Activated naive CD4-positive, alpha-beta T cell treated with anti-CD3 and anti-CD28 coated beads, Interleukin-2, amount 50 U/mL, for 16 hours (primary cell): ENCODE data around the gene HOXA1.
"Not testable (repeated sequence)": the region's sequence is repeated elsewhere in the genome, so short reads cannot be mapped to it uniquely, and the experiment has no call there.

Experiments
- DNase-seq: peaks from one replicate; pipeline ENCODE4 v3.0.0-alpha.2; 2020

HOXA1 gene

DNA sequence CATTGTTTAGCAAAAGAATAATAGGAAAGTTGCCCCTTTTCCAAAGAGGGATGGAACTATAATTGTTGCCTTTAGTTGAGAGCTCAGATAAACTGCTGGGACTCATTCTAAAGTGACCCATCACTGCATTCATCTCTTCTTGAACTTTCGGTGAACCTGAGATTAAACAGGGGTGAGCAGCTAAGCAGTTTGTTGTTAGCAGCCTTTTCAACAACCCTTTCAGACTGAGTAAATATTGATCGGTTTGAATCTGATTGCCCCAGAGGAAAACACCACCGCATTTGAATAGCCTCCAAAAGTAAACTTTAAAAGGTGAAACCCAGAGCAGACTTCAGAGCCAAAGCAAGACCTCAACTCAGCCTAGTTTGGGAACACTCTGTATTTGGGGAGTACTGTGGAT is 4.7 kb downstream of the HOXA1 start:
- DNase-seq = no peak

DNA sequence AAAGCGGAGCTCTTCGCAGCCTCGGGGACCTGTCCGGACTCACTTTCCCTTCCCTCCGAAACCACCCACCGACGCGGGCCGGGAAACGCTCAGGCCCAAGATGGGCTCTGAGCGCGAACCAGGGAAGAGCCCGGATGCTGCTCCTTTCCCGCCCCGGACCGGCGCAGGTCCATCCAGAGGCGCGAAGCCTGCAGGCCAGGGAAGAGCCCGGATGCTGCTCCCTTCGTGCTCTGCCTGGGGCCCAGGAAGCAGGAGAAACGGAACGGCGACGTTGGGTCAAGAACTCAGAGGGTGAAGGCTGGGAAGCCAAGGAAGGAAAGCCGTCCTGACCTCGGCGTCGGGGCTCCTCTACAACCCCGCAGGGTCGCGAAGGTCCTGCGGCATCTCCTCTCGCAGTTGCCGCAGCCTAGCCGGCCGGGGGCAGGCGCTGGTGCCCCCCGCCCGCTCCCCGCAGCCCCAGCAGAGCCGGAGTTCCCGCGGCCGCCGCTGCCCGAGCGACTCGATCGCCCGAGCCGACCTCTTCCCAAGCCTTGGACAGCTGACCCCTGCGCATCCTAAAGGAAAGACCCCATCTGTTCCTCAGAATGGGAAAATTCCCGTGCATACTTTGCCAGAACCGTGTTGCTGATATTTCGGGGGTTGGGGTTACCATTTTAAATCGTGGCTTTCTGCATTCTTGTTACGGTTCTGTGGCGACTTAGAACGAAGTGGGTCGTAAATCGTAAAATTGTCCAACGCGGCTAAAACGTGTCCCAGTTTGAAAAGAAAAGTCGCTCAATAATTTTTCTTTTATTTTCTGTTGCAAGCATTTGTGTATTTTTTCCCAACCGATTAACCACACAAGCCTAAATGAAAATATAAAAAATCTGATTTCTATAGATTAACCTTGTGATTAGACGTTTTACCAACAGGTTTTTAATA is 7.5 kb downstream of the HOXA1 start:
- DNase-seq = no peak

DNA sequence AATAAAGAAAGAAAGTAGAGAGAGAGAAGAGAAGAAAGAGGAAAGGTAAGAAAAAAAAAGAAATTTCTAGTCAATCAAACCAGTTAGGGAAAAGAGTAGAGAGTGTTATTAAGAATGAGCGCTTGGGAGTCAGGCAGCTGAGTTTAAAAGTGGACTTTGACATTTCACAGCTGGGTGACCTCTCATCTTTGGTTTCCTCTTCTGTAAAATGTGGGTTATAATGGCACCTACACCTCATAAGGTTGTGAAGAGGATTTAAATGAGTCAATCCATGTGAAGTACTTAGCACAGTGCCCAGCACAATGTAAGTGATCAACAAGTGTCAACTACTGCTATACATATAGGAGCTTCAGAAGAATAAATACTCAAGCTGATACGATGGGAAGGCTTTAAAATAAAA is 12.2 kb downstream of the HOXA1 start:
- no peak for DNase-seq

GRCh38 chr7:27082171-27082570 is 13.6 kb downstream of the HOXA1 start:
- no peak for DNase-seq

DNA sequence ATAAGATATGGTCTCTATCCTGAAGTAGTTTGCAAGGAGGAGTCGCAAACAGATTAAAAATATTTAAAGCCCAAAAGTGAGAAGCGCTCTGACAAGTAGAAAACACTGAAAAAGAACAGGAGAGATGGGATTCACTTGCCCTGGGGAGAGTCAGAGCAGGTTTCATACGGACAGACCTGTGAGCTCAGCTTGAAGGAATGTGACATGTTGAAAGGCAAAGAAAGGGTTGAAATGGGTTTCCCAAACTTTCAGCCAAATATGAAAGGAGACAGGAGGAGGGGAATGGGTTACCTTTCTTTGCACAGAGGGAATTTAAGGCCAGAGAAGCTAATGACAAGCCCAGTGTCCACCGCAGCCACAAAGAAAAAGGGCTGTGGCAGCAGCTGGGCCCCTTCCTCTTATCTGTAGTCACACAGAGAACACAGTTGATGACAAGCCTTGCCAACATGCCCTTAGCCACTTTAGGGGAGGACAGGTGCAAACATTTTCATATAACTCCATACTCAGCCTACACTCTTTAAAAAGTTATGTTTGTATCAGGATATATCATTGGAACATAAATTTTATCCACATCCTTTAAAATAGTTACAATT is 14.9 kb downstream of the HOXA1 start:
- DNase-seq = no peak

- DNase-seq = no peak
Observed at GRCh38 chr7:27079234-27079975, 16.4 kb downstream of the HOXA1 start.

DNA sequence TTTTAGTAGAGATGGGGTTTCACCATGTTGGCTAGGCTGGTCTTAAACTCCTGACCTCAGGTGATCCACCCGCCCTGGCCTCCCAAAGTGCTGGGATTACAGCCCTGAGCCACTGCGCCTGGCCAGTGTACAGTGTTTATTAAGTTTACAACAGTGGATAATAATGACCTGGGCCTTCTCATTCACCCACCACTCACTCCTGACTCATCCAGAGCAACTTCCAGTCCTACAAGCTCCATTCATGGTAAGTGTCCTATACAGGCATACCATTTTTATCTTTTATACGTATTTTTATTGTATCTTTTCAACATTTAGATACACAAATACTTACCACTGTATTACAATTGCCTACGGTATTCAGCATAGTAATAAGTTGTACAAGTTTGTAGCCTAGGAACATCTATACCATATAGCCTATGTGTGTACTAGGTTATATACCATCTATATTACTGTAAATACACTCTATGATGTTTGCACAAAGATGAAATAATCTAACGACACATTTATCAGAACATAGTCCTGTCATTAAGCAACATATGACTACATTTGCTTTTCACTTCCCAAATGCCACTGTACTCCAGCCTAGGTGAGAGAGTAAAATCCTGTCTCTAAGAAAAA is 17.1 kb downstream of the HOXA1 start:
- no peak for DNase-seq

GRCh38 chr7:27073076-27073475 is 22.7 kb downstream of the HOXA1 start:
- DNase-seq = no peak

DNA sequence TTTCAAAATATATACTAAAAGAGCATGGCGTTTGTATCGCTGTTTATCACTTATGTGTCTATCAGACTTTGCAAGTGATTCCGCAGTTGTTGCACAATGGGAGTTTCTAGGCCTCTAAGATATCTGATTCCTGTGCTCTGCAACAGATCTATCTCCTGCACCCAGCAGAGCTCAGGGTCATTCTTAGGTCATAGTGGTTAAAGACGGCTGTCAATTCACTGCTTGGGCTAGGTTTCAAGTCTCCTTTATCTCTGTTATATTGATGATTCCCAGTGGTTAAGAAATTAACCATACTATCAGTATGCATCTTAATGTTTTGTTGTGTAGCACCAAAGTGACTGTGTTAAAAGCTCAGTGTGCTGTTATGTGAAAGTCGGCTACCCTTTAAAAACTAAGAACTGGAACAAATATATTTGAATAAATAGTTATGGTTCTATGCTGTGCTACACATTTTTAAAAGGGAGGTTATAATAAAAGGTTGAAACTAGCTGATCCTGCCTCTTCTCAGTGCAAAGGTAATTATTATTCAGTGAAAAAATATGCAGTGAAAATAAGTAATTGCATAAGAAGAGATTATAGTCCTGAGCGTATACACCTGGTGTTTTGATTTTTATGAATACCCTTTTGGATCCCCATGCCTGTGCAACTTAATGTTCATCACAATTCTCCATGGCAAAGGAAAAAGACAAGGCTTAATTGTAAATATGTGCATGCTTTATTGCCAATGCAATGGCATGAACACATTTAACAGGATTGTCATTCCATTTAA is 24.0 kb downstream of the HOXA1 start:
- DNase-seq = no peak

DNA sequence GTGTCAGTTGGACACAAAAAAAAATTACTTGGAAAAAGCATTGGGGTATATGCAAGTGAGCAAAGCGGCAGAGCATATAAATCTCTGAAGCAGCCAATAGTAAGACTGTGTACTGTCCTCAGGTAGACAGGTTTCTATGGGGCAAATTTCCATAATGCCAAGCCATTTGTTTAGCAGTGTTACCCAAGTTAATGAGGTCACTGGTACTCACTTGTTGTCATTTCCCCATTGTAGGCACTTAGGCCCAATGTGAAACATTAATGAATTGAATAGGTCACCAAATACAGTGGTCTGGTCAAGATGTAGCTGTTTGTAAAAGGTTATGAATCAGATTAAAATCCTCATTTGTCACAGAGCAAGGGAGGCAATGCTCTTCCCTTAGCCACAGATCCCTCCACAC is 27.5 kb downstream of the HOXA1 start:
- no peak for DNase-seq

GRCh38 chr7:27066148-27066547 is 29.7 kb downstream of the HOXA1 start:
- DNase-seq = no peak

- no peak for DNase-seq
Observed at GRCh38 chr7:27065709-27066108, 30.1 kb downstream of the HOXA1 start.

- no peak for DNase-seq
Observed at GRCh38 chr7:27064661-27065060, 31.1 kb downstream of the HOXA1 start.

DNA sequence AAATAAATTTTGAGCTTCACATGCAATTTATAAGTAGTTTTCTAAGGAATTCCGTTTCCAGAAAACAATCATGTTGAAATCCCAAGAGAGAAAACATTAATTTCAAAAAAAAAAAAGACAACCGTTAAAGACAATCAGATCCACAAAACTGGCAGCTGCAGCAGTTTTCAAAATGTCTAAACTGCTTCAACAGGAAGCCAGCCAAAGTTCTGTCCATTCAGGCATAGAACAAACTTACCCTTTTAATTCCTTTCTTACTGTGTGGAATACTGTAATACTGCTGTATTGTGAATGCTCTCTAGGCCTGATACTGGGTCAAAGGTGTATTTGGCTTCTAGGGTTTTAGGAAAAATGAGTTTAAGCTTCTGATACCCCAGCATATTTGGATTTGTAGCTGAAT is 31.6 kb downstream of the HOXA1 start:
- no peak for DNase-seq

GRCh38 chr7:27062946-27063345 is 32.9 kb downstream of the HOXA1 start:
- no peak for DNase-seq

GRCh38 chr7:27053153-27053552 is 42.6 kb downstream of the HOXA1 start:
- no peak for DNase-seq

DNA sequence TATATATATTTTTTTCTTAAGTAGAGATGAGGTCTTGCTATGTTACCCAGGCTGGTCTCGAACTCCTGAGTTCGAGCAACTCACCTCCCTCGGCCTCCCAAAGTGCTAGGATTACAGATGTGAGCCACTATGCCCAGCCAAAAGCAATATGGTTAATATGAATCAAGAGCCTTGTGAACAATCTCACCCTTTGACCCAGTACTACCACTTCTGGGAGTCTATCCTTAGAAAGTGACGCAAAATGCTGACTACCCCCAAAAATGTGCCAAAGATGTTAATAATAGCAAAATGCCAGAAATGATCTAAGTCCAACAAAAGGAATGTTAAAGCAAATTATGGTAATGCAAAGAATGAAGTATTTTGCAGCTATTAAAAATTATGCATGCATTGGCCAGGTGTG is 44.3 kb downstream of the HOXA1 start:
- no peak for DNase-seq

DNA sequence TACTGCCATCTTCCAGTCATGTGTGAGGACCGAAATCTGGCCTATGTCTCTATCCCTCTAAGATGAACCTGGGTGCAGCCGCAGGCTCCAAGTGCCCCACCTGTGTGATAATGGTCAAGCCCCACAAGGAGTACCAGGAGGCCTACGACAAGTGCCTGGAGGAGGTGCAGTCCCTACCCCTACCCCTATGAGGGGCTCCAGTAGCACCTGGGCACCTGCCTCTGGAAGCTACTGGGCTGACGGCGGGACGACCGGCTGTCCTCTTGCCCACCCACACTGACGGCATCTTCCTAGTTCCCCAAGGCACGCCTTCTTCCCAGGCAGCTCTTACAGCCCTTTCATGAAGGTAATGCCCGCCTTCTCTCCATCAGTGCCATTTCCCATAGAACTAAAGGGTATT is 47.4 kb downstream of the HOXA1 start:
- no peak for DNase-seq

DNA sequence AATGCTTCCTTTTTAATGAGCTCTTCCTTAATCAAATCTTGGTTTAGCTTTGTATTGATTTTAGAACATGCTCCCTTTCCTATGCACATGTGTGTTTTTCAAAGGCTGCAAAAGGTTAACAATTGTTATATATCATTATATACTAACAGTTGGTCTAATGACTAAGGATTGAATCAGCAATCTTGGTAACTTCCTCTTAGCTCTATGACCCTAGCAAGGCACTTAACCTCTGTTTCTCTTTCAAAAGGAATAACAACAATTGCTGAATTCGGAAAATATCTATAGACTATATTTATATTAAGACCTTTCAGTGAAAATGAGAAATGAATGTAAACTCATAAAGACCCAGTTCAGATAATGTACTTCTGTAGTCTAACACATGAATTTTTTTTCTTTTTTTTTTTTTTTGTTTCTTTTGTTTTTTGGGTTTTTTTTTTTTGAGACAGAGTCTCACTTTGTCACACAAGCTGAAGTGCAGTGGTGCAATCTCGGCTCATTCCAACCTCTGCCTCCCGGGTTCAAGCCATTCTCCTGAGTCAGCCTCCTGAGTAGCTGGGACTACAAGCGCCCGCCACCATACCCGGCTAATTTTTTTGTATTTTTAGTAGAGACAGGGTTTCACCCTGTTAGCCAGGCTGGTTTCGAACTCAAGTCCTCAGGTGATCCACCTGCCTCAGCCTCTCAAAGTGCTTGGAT is 48.8 kb downstream of the HOXA1 start:
- DNase-seq = no peak

- not testable (repeated sequence) for DNase-seq
Observed at GRCh38 chr7:27045972-27046371, 49.8 kb downstream of the HOXA1 start.

DNA sequence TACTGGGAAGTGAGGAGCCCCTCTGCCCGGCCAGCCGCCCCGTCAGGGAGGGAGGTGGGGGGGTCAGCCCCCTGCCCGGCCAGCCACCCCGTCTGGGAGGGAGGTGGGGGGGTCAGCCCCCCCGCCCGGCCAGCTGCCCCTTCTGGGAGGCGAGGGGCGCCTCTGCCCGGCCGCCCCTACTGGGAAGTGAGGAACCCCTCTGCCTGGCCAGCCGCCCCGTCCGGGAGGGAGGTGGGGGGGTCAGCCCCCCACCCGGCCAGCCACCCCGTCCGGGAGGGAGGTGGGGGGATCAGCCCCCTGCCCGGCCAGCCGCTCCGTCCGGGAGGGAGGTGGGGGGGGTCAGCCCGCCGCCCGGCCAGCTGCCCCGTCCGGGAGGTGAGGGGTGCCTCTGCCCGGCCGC is 50.7 kb downstream of the HOXA1 start:
- not testable (repeated sequence) for DNase-seq
